ENCODE data around the gene ATP5ME.
A peak's percentile ranks its signal among the peaks of the same experiment; 100 is the strongest.

Gene ATP5ME

DNA sequence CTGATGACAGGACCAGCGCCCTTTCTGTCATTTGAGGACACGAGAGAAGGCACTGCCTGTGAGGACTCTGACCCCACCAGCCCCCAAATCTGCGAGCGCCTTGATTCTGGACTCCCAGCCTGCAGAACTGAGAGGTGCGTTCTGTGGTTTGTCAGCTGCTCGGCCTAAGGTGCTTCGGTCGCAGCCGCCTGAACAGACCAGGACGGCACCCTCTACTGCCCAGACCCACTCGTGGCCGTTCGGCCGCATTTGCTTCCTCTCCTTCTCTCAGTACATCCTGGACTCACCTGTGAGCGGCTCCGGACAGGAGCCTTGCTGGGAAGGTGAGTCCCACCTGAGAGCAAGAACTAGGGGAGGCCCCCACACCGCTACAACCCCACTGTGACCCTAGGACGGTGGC lies 40.0 kb upstream of the ATP5ME start:
- H3K27ac ChIP-seq (ENCODE audit: low read depth, low read length), result no peak overlapping the region
- no peak for DNase-seq
- WGBS (ENCODE audit: extremely low coverage, insufficient coverage, insufficient read length), result no CpG with 5 or more reads among the region's 18 CpGs
- no peak overlapping the region for H4K12ac ChIP-seq (ENCODE audit: low read depth, low read length)
- H3K79me1 ChIP-seq (ENCODE audit: low read length), result no peaks in the 10 kb centered on the region
- H3K4ac ChIP-seq (ENCODE audit: low read depth, low read length), result peak overlapping the region; percentile 98
- no peak overlapping the region for H4K8ac ChIP-seq (ENCODE audit: low read depth, low read length)
- no peaks in the 10 kb centered on the region for H3K27me3 ChIP-seq (ENCODE audit: insufficient read depth, low read length)
- H3K4me3 ChIP-seq (ENCODE audit: low read depth, low read length), result no peak overlapping the region
- H3K36me3 ChIP-seq (ENCODE audit: control insufficient read depth in 1 of 2, insufficient read depth in 2 of 2, low read length in 2 of 2), result peaks cover 22 to 27% of the 10 kb centered on the region in 2 experiments
- no peak overlapping the region for H2BK120ac ChIP-seq (ENCODE audit: insufficient read depth, low read length, poor library complexity)
- peaks cover 0 to 3% of the 10 kb centered on the region in 2 experiments for H3K4me1 ChIP-seq (ENCODE audit: control insufficient read depth in 1 of 2, insufficient read depth in 2 of 2, low read length in 2 of 2)
- H3K4me2 ChIP-seq (ENCODE audit: low read length), result no peak overlapping the region
- H2BK12ac ChIP-seq (ENCODE audit: low read length), result no peak overlapping the region
- H3K9ac ChIP-seq (ENCODE audit: low read length), result no peak overlapping the region
- no peak overlapping the region for H3K18ac ChIP-seq (ENCODE audit: low read length)
- no peak overlapping the region for H2AFZ ChIP-seq (ENCODE audit: insufficient read depth, low read length, poor library complexity)
- no peak overlapping the region for H2BK5ac ChIP-seq (ENCODE audit: low read depth, low read length, poor library complexity)
- H3K9me3 ChIP-seq (ENCODE audit: insufficient read depth, low read depth, low read length), result peaks cover 2% of the 10 kb centered on the region
- H3K14ac ChIP-seq (ENCODE audit: low read length), result no peak overlapping the region
- no peak overlapping the region for H2AK5ac ChIP-seq (ENCODE audit: low read length)
- H3K79me2 ChIP-seq (ENCODE audit: control insufficient read depth, insufficient read depth, low read length, poor library complexity), result peaks cover 38% of the 10 kb centered on the region
- no peak overlapping the region for H3K23ac ChIP-seq (ENCODE audit: low read length)
- H4K91ac ChIP-seq (ENCODE audit: low read depth, low read length), result no peak overlapping the region

DNA sequence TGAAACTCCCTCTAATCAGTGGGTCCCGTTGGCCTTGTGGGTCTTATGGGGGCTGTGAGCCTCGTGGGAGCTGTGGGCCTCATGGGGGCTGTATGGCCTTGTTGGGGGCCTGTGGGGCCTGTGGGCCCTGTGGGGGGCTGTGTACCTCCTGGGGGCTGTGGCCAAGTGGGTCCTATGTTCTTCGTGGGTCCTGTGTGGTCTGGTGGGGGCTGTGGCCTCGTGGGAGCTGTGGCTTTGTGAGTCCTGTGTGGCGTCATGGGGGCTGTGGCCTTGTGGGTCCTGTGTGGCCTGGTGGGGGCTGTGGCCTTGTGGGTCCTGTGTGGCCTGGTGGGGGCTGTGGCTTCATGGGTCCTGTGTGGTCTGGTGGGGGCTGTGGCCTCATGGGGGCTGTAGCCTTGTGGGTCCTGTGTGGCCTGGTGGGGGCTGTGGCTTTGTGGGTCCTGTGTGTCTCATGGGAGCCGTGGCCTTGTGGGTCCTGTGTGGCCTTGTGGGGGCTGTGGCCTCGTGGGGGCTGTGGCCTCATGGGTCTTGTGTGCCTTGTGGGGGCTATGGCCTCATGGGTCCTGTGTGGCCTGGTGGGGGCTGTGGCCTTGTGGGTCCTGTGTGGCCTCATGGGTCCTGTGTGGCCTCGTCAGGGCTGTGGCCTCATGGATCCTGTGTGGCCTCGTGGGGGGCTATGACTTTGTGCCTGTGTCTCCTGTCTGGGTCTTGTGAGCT lies 39.0 kb upstream of the ATP5ME start:
- no peak overlapping the region for H3K23ac ChIP-seq (ENCODE audit: low read length)
- H3K79me2 ChIP-seq (ENCODE audit: control insufficient read depth, insufficient read depth, low read length, poor library complexity), result peaks cover 42% of the 10 kb centered on the region
- peaks cover 30 to 33% of the 10 kb centered on the region in 2 experiments for H3K36me3 ChIP-seq (ENCODE audit: control insufficient read depth in 1 of 2, insufficient read depth in 2 of 2, low read length in 2 of 2)
- H4K8ac ChIP-seq (ENCODE audit: low read depth, low read length), result no peak overlapping the region
- no peaks in the 10 kb centered on the region for H3K79me1 ChIP-seq (ENCODE audit: low read length)
- H3K9ac ChIP-seq (ENCODE audit: low read length), result no peak overlapping the region
- no peak for DNase-seq
- no peak overlapping the region for H2AK5ac ChIP-seq (ENCODE audit: low read length)
- H3K9me3 ChIP-seq (ENCODE audit: insufficient read depth, low read depth, low read length), result peaks cover 2% of the 10 kb centered on the region
- H3K4me3 ChIP-seq (ENCODE audit: low read depth, low read length), result no peak overlapping the region
- H3K4ac ChIP-seq (ENCODE audit: low read depth, low read length), result peak overlapping the region; percentile 92
- no peak overlapping the region for H4K91ac ChIP-seq (ENCODE audit: low read depth, low read length)
- no peak overlapping the region for H3K18ac ChIP-seq (ENCODE audit: low read length)
- H3K27ac ChIP-seq (ENCODE audit: low read depth, low read length), result no peak overlapping the region
- no CpG with 5 or more reads among the region's 9 CpGs for WGBS (ENCODE audit: extremely low coverage, insufficient coverage, insufficient read length)
- no peak overlapping the region for H4K12ac ChIP-seq (ENCODE audit: low read depth, low read length)
- H2BK120ac ChIP-seq (ENCODE audit: insufficient read depth, low read length, poor library complexity), result no peak overlapping the region
- no peak overlapping the region for H2AFZ ChIP-seq (ENCODE audit: insufficient read depth, low read length, poor library complexity)
- H3K4me1 ChIP-seq (ENCODE audit: control insufficient read depth in 1 of 2, insufficient read depth in 2 of 2, low read length in 2 of 2), result peaks cover 9 to 10% of the 10 kb centered on the region in 2 experiments
- no peak overlapping the region for H3K4me2 ChIP-seq (ENCODE audit: low read length)
- H2BK12ac ChIP-seq (ENCODE audit: low read length), result no peak overlapping the region
- no peak overlapping the region for H2BK5ac ChIP-seq (ENCODE audit: low read depth, low read length, poor library complexity)
- no peaks in the 10 kb centered on the region for H3K27me3 ChIP-seq (ENCODE audit: insufficient read depth, low read length)
- no peak overlapping the region for H3K14ac ChIP-seq (ENCODE audit: low read length)

- H3K9ac ChIP-seq (ENCODE audit: low read length), result no peak overlapping the region
- no peak overlapping the region for H2AK5ac ChIP-seq (ENCODE audit: low read length)
- no peak overlapping the region for H3K4me2 ChIP-seq (ENCODE audit: low read length)
- no peak overlapping the region for H3K4ac ChIP-seq (ENCODE audit: low read depth, low read length)
- no peak overlapping the region for H4K91ac ChIP-seq (ENCODE audit: low read depth, low read length)
- peaks cover 43% of the 10 kb centered on the region for H3K79me2 ChIP-seq (ENCODE audit: control insufficient read depth, insufficient read depth, low read length, poor library complexity)
- no peak overlapping the region for H3K4me3 ChIP-seq (ENCODE audit: low read depth, low read length)
- WGBS (ENCODE audit: extremely low coverage, insufficient coverage, insufficient read length), result no CpG with 5 or more reads among the region's 3 CpGs
- H3K4me1 ChIP-seq (ENCODE audit: control insufficient read depth in 1 of 2, insufficient read depth in 2 of 2, low read length in 2 of 2), result peaks cover 14 to 16% of the 10 kb centered on the region in 2 experiments
- H3K18ac ChIP-seq (ENCODE audit: low read length), result no peak overlapping the region
- no peak overlapping the region for H2AFZ ChIP-seq (ENCODE audit: insufficient read depth, low read length, poor library complexity)
- no peak overlapping the region for H4K8ac ChIP-seq (ENCODE audit: low read depth, low read length)
- no peak overlapping the region for H3K27ac ChIP-seq (ENCODE audit: low read depth, low read length)
- H3K36me3 ChIP-seq (ENCODE audit: control insufficient read depth in 1 of 2, insufficient read depth in 2 of 2, low read length in 2 of 2), result peaks cover 28 to 32% of the 10 kb centered on the region in 2 experiments
- no peak overlapping the region for H2BK120ac ChIP-seq (ENCODE audit: insufficient read depth, low read length, poor library complexity)
- peaks cover 2% of the 10 kb centered on the region for H3K9me3 ChIP-seq (ENCODE audit: insufficient read depth, low read depth, low read length)
- H3K79me1 ChIP-seq (ENCODE audit: low read length), result no peaks in the 10 kb centered on the region
- H3K27me3 ChIP-seq (ENCODE audit: insufficient read depth, low read length), result no peaks in the 10 kb centered on the region
- no peak overlapping the region for H3K23ac ChIP-seq (ENCODE audit: low read length)
- H2BK5ac ChIP-seq (ENCODE audit: low read depth, low read length, poor library complexity), result no peak overlapping the region
- no peak overlapping the region for H2BK12ac ChIP-seq (ENCODE audit: low read length)
- H4K12ac ChIP-seq (ENCODE audit: low read depth, low read length), result no peak overlapping the region
- no peak overlapping the region for H3K14ac ChIP-seq (ENCODE audit: low read length)
- peak in 1 of 2 donors; percentile 58 for DNase-seq
These were observed 38.0 kb upstream of the ATP5ME start for GRCh38 chr4:712093-712492.

DNA sequence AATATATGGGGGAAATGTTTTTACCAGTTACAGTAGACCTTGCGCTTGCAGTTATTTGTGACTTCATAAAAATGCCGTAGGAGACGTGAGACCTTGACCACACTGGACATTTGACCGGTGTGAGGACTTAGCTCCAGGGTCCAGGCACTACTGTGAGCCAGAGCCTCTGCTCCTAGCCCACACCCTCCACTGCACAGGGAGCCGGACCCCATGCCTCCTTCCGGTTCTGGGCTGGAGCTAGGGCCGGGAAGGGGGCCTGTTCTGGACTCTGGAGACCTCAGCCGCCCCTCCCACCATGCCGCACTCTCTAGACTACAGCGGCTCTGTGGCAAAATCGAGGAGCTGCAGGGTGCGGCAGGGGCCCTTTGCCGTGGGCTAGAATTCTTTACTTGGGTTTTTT lies 36.8 kb upstream of the ATP5ME start:
- H3K18ac ChIP-seq (ENCODE audit: low read length), result no peak overlapping the region
- H2BK5ac ChIP-seq (ENCODE audit: low read depth, low read length, poor library complexity), result no peak overlapping the region
- H3K27me3 ChIP-seq (ENCODE audit: insufficient read depth, low read length), result no peaks in the 10 kb centered on the region
- no peak overlapping the region for H3K9ac ChIP-seq (ENCODE audit: low read length)
- H3K79me2 ChIP-seq (ENCODE audit: control insufficient read depth, insufficient read depth, low read length, poor library complexity), result peaks cover 52% of the 10 kb centered on the region
- H2AK5ac ChIP-seq (ENCODE audit: low read length), result no peak overlapping the region
- H3K79me1 ChIP-seq (ENCODE audit: low read length), result peaks cover 7% of the 10 kb centered on the region
- no peak overlapping the region for H2BK120ac ChIP-seq (ENCODE audit: insufficient read depth, low read length, poor library complexity)
- H4K91ac ChIP-seq (ENCODE audit: low read depth, low read length), result no peak overlapping the region
- H4K12ac ChIP-seq (ENCODE audit: low read depth, low read length), result no peak overlapping the region
- H3K36me3 ChIP-seq (ENCODE audit: control insufficient read depth in 1 of 2, insufficient read depth in 2 of 2, low read length in 2 of 2), result peaks cover 28 to 32% of the 10 kb centered on the region in 2 experiments
- H3K4ac ChIP-seq (ENCODE audit: low read depth, low read length), result peak overlapping the region; percentile 71
- peaks cover 2% of the 10 kb centered on the region for H3K9me3 ChIP-seq (ENCODE audit: insufficient read depth, low read depth, low read length)
- no peak overlapping the region for H3K4me2 ChIP-seq (ENCODE audit: low read length)
- no peak overlapping the region for H4K8ac ChIP-seq (ENCODE audit: low read depth, low read length)
- no peak for DNase-seq
- no peak overlapping the region for H3K27ac ChIP-seq (ENCODE audit: low read depth, low read length)
- no peak overlapping the region for H3K23ac ChIP-seq (ENCODE audit: low read length)
- WGBS (ENCODE audit: extremely low coverage, insufficient coverage, insufficient read length), result no CpG with 5 or more reads among the region's 13 CpGs
- no peak overlapping the region for H2BK12ac ChIP-seq (ENCODE audit: low read length)
- peaks cover 19 to 21% of the 10 kb centered on the region in 2 experiments for H3K4me1 ChIP-seq (ENCODE audit: control insufficient read depth in 1 of 2, insufficient read depth in 2 of 2, low read length in 2 of 2)
- no peak overlapping the region for H3K14ac ChIP-seq (ENCODE audit: low read length)
- H2AFZ ChIP-seq (ENCODE audit: insufficient read depth, low read length, poor library complexity), result no peak overlapping the region
- H3K4me3 ChIP-seq (ENCODE audit: low read depth, low read length), result no peak overlapping the region

Measured in trophoblast cell (in vitro differentiated cells and primary cell).